Astrocyte of the hippocampus (primary cell): ENCODE measurements around the gene TPSAB1.

Source experiments
- DNase-seq: peaks from one replicate; pipeline ENCODE4 v3.0.0; 2011; ENCODE audit warnings: low read depth, low spot score

TPSAB1 gene

DNA sequence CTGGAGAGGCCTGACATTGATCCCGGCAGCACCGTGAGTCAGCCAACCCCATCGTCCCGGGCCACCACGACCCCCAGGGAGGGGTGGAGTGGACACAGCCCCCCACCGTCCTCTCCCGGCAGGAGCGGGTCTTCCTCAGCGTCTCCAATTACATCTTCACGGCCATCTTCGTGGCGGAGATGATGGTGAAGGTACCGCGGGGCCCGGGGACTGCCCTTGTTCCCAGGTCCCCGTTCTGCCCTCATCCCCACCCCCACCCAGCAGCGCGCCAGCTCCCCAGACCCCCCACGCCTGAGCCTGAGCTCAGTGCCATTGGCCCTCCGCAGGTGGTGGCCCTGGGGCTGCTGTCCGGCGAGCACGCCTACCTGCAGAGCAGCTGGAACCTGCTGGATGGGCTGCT, 30.0 kb upstream of the TPSAB1 start:
- DNase-seq = no peak

DNA sequence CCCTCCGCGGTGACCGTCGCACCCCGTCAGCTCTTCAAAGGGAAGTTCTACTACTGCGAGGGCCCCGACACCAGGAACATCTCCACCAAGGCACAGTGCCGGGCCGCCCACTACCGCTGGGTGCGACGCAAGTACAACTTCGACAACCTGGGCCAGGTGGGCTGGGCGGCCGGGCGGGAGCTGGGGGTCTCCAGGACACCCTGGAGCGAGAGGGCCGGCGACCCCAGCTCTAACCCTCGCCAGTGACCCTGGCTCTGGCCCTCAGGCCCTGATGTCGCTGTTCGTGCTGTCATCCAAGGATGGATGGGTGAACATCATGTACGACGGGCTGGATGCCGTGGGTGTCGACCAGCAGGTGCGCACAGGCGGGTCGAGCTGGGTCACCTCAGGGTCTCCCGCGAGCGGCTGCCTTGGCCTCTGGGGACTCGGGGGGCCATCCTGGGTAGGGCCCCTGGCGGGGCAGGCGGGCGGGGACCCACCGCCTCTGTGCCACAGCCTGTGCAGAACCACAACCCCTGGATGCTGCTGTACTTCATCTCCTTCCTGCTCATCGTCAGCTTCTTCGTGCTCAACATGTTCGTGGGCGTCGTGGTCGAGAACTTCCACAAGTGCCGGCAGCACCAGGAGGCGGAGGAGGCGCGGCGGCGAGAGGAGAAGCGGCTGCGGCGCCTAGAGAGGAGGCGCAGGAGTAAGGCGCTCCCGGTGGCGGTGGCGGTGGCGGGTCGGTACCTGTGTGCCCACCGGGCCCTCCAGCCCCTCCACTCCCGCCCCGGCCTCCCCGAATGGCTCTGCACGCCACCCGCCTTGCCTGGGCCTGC, 28.8 kb upstream of the TPSAB1 start:
- no peak for DNase-seq

DNA sequence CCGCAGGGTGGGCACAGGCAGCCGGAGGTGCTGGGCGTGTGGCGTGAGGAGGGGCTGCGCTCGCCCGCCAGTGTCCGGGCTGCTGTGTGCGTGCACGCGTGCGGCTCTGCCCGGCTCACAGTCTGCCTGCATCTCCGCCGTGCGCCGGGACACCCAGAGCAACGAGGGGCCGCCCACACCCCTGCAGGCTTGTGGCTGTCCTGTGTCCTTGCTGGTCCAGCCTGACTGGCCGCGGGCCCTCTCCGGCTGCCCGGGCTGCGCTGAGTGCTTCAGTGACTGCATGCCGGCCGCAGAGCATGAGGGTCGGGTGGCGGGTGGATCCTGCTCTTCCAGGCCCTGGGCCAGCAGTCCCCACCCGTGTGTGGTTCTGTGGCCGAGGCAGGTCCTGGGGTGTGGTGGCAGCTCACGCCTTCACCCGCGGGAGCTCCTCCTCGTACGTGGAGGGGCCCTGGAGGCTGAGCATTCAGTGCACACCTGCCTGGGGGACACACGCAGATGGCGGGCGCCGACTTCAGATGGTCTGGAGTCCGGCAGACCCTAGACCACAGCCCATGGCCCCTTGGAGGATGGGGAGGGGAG, 27.8 kb upstream of the TPSAB1 start:
- no peak for DNase-seq

DNA sequence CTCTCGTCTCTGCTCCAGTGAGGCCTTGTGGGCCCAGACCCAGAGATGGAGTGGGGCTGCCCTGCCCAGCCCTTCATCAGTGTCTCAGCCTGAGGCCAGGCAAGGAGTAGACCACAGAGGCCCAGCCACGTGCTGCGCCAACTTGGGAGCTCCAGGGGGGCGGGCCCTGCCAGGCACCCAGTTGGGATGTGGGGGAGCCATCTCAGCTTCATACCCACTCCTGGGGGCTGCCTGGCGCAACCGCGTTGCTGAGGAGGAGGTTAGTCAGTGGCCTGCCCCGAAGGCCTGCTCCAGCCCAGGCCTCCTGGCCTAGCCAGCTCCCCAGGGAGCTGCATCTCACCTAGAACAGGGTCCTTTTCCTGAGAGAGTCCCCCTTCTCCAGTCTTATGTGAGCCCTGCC, 27.3 kb upstream of the TPSAB1 start:
- DNase-seq = no peak

DNA sequence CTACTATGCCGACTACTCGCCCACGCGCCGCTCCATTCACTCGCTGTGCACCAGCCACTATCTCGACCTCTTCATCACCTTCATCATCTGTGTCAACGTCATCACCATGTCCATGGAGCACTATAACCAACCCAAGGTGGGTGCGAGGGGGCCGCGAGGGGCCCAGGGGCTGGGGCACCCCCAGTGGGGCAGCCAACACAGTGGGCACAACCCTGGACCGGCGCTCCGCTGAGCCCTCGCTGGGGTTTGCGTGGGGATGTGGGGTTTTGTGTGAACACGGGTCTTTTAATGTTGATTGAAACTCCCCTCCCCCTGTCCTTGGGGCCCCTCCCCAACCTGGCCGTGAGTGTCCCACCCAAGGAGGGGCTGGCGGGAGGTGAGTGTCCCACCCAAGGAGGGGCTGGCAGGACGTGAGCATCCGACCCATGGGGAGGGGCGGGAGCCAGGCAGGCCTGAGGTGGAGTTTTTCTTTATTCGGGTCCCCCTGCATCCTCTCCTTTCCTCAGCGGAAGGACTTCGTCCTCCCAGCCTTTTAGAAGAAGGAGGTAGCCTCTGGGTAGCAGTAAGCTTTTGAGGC, 26.6 kb upstream of the TPSAB1 start:
- no peak for DNase-seq

DNA sequence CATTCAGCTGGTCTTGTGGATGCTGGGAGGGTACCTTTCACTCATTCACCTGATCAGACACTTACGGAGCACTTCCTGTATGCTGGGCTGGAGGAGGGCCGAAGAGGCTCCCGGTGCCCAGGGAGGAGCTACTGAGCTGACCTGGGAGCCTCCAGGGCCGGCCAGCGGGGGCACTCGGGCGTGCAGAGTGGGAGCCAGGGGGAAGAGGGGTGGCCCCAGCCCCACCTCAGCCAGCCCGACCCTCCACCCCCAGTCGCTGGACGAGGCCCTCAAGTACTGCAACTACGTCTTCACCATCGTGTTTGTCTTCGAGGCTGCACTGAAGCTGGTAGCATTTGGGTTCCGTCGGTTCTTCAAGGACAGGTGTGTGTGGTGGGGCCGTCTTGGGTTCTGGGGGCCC, 25.8 kb upstream of the TPSAB1 start:
- DNase-seq = no peak

DNA sequence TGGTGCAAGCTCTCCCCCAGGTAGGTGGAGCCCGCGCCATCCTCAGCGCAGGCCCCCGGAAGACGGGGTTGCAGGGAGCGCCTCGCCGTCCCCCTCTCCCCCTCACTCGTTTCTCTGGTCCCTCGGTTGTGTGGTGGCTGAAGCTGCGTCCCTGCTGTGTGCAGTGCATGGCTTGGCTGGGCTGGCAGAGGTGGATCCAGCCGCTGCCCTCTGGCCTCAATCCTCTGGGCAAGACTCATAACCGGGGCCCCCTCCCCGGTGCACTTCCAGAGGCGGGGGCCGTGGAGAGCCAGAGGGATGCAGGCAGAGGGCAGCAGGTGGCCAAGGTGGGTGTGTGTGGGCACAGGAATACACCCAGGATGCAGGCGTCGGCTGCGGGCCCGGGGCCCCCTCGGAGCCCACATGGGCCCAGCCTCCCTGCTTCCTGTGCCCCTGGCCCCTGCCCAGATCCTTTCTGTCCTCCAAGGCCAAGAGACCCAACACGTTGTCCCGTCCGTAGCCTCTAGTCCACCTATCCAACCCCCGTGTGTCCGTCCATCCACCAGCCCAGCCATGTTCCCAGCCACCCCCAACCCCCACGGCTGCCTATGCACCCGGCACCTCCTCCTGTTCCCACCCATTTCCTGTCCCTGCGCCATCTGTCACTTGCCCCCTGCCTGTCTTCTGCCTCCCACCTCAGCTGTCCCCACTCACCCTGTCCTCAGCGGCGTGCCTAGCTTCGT, 24.8 kb upstream of the TPSAB1 start:
- DNase-seq = no peak

DNA sequence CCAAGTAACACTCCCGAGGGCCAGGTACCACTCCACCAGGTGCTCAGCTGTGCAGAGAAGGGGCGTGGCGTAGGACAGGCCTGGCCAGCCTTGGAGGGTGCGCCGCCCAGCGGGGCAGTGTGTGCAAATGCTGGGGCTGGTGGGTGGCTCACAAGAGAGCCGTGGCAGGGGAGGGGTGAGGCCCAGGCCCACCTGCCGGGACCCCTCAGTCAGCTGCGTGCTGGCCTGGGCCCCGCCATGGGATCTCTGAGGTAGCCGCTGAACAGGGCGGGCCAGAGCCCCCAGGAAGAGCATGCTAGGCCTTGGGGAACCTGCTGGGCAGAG, 24.2 kb upstream of the TPSAB1 start:
- DNase-seq = no peak

DNA sequence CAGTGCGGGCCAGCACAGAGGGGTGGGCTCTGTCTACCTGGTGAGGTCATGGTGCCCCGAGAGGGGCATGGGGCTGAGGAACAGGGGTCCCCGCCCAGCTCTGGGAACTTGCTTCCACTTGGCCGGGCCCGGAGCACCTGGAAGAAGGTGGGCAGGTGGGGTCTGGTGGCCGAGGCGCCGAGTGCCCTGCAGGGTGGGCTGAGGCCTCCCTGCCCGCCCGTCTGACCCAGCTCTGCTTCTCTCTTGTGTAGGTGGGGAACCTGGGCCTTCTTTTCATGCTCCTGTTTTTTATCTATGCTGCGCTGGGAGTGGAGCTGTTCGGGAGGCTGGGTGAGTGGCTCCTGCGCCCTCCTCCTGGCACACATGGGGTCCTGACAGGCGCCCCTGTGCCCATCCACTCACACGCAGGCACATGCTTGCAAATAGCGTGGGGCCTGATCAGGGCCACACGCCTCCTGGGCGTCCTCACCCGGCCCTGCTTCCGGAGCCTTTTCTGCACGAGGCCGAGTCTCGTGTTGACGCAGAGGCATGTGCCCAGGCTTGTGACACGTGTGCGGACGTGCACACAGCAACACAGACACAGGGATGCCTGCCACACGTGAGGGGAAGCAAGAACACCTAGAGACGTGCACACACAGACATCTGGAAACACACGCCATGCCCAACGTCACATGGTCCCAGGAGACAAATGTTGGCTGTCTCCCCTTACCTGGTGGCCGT, 23.7 kb upstream of the TPSAB1 start:
- DNase-seq = no peak

DNA sequence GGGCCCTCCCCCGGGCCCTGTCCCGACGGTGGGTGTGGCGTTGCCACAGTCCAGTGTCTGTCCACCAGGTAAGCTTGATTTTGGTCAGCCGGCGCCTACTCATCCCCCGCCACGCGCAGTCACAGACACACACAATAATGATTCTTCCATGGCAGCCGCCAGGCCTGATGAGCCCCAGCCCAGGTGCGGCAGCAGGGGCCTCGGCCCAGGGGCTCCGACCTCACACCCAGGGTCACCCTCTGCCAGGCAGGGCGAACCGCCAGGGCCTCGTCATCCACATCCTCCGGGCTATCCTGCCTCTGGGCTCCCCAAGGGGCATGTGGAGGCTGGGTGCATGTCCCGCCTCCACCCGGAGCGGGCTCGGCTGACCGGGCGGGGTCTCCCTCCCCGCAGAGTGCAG, 23.0 kb upstream of the TPSAB1 start:
- DNase-seq = no peak

DNA sequence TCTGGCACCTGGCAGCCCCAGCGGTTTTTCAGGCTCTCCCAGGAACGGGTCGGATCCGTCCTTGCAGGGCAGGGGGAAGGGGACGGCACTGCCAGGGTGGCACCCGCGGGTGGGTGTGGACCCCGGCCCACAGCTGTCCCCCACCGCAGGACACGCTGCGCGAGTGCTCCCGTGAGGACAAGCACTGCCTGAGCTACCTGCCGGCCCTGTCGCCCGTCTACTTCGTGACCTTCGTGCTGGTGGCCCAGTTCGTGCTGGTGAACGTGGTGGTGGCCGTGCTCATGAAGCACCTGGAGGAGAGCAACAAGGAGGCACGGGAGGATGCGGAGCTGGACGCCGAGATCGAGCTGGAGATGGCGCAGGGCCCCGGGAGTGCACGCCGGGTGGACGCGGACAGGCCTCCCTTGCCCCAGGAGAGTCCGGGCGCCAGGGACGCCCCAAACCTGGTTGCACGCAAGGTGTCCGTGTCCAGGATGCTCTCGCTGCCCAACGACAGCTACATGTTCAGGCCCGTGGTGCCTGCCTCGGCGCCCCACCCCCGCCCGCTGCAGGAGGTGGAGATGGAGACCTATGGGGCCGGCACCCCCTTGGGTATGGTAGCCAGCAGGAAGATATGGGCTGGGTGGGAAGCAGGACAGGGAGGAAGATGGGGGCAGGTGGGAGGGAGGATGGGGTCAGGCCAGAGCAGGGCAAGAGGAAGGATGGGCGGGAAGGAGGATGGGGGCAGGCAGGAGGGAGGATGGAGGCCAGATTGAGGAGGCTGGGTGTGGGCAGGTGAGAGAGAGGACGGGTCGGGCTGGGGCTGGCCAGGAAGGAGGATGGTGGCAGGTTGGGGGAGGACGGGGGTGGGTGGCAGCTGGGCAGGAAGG, 22.2 kb upstream of the TPSAB1 start:
- DNase-seq = no peak

DNA sequence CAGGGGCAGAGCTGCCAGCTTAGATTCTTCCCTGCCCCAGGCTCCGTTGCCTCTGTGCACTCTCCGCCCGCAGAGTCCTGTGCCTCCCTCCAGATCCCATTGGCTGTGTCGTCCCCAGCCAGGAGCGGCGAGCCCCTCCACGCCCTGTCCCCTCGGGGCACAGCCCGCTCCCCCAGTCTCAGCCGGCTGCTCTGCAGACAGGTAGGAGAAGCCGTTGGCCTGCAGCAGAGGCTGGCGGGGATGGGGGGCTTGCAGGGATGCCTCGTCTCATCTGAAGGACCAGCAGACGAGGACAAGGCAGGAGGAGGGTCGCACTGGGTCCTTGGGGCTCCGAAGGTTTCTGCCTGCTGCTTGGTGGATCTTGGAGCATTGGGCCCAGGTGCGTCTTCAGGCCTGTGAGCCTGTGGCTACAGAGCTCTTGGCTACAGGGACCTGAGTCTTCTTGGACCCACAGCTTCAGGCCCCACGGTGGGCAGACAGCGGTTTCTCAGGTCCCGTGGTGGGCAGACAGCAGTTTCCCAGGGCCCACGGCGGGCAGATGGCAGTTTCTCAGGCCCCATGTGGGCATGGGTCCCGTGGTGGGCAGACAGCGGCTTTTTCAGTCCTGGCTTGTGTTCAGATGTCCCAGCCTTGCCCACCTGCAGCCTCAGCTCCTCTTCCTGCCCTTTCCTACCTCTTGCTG, 21.4 kb upstream of the TPSAB1 start:
- no peak for DNase-seq

DNA sequence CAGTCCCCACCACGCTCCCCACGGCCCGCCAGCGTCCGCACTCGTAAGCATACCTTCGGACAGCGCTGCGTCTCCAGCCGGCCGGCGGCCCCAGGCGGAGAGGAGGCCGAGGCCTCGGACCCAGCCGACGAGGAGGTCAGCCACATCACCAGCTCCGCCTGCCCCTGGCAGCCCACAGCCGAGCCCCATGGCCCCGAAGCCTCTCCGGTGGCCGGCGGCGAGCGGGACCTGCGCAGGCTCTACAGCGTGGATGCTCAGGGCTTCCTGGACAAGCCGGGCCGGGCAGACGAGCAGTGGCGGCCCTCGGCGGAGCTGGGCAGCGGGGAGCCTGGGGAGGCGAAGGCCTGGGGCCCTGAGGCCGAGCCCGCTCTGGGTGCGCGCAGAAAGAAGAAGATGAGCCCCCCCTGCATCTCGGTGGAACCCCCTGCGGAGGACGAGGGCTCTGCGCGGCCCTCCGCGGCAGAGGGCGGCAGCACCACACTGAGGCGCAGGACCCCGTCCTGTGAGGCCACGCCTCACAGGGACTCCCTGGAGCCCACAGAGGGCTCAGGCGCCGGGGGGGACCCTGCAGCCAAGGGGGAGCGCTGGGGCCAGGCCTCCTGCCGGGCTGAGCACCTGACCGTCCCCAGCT, 20.3 kb upstream of the TPSAB1 start:
- DNase-seq = no peak

DNA sequence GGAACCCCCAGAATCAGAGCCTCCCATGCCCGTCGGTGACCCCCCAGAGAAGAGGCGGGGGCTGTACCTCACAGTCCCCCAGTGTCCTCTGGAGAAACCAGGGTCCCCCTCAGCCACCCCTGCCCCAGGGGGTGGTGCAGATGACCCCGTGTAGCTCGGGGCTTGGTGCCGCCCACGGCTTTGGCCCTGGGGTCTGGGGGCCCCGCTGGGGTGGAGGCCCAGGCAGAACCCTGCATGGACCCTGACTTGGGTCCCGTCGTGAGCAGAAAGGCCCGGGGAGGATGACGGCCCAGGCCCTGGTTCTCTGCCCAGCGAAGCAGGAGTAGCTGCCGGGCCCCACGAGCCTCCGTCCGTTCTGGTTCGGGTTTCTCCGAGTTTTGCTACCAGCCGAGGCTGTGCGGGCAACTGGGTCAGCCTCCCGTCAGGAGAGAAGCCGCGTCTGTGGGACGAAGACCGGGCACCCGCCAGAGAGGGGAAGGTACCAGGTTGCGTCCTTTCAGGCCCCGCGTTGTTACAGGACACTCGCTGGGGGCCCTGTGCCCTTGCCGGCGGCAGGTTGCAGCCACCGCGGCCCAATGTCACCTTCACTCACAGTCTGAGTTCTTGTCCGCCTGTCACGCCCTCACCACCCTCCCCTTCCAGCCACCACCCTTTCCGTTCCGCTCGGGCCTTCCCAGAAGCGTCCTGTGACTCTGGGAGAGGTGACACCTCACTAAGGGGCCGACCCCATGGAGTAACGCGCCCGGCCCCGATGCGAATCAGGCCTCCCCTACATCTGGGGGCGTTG, 19.5 kb upstream of the TPSAB1 start:
- DNase-seq = no peak

DNA sequence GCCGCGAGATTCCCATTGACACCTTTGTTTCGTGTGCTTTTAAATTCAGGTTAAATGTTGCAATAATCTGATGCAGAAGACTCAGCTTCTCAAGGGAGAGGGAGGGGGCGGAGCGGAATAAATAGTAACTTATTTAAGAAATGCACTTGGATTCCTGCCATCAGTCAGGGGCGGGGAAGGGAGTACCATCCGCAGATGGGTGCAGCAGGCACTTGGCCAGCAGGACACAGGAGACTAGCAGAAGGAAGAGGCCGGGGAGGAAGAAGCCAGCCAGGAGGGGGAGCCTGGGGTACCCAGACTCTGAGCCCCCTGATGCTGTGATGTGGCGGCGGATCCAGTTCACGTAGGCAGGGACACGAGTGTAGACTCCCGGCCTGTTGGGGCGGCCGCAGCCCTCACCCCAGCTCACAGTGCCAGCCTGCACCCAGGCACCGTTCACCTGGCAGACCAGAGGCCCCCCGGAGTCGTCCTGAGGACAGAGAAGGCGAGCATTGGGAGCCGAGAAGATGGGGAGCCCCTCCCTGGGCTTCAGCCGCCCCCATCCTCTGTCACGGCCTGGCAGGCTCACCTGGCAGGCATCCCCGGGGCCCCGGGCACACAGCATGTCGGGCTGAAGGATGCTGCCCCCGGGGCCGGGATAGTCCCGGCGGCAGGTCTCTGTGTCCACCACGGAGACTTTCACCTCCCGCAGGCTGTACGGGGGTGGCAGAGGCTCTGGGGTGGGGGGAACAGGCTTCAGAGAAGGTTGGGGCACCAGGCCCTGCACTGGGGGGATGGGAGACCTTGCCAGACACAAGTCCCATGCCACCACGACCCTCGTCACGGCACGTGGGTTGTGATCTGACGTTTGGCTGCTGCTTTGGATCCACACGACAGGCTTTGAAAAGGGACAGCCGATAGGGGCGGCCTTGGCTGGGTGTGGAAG, 18.6 kb upstream of the TPSAB1 start:
- no peak for DNase-seq

DNA sequence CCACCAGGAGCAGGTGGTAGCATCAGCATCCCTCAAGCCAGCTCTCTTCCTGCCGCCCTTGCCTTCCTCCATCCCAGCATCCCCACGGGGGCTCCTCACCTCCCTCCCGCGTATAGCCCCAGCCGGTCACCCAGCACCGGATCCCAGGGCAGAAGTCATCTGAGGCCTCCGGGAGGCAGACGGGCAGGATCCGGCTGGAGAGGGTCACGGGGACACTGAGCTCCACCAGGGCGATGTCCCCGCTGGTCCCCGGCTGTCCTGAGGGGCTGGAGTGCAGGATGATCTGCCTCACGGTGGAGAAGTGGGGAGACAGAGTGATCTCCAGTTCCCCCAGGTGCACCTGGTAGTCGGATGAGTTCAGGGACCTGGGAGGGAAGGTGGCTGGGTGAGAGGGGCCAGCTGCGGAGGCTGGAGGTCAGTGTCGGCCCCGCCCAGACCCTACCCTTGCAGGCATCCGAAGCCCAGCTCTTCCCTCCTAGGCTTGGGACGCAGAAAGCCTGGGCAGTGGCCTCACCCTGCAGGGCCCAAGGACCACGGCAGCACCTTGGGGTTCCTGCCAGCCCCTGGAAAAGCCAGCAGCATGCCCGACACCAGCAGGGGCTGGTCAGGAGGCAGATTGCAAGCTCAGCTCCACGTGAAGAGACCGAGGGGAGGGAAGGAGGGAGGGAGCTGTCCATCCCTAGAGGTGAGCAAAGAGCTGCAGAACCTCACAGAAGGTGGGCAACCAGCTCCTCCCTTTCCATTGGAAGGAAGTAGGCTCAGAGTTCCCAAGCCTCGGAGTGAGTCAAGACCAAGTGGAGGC, 17.8 kb upstream of the TPSAB1 start:
- no peak for DNase-seq
